HepG2 (cell line): ENCODE measurements around the gene RLF. TPM values are rescaled to one million over a fixed set of nuclear protein-coding genes. Genes with fewer than 3 reads are reported as not detected.

Source experiments
- ATAC-seq: fragments of 200-7000 bp; cut with Tn5 transposase; 3 replicates; pipeline ENCODE4 v1.9.1; 2020; ENCODE audit warnings: mild to moderate bottlenecking, moderate library complexity
- BruUV-seq: library from RNA; stranded (reverse); fragments of 400-500 nt; replicated peaks from 2 replicates; lab custom pipeline; 2021; lab: Mats Ljungman, UMichigan
- CTCF ChIA-PET: fragments of 300-600 bp; formaldehyde crosslinking; extraction: SDS; loops from one replicate; lab custom pipeline; 2021; ENCODE audit warnings: low total read pairs, inconsistent platforms, low intra/inter-chr PET ratio; lab: Yijun Ruan, JAX
- POLR2A ChIA-PET: fragments of 350-600 bp; sonication (Branson Sonifier 250); formaldehyde crosslinking; loops from one replicate; lab custom pipeline; 2020; ENCODE audit warnings: antibody characterized with exemption, inconsistent platforms; lab: Yijun Ruan, JAX
- DNase-seq: peaks from one replicate; pipeline ENCODE4 v3.0.0-alpha.2; 2015; ENCODE audit warnings: low spot score
- FAIRE-seq: peaks from 3 replicates; lab custom pipeline; 2011; peaks lifted over from hg19 to GRCh38; lab: Jason Lieb, UNC
- H2AFZ ChIP-seq: one replicate; pipeline ENCODE4 v1.6.1; 2011; ENCODE audit warnings: low read length, inconsistent platforms
- H3K27ac ChIP-seq: fragments of 300-600 bp; 3 replicates; pipeline ENCODE4 v1.8.0; 2011; ENCODE audit warnings: mixed run types, mild to moderate bottlenecking, mixed read lengths, low read length, inconsistent platforms; ENCODE audit not compliant: insufficient read depth; ENCODE audit errors: extremely low read length
- H3K27me3 ChIP-seq, 2 experiments: fragments of 200-600 bp in 1 of 2; 2 replicates in 1 of 2; 3 replicates in 1 of 2; pipeline versions ENCODE4 v1.6.0 to v1.8.0; 2011; ENCODE audit warnings: low read length in 2 of 2, mild to moderate bottlenecking in 2 of 2, moderate library complexity in 2 of 2, inconsistent platforms in 1 of 2; ENCODE audit not compliant: insufficient read depth in 2 of 2, control insufficient read depth in 1 of 2
- H3K36me3 ChIP-seq, 2 experiments: fragments of 200-600 bp in 1 of 2; replicated peaks in 1 of 2; 2 replicates in 1 of 2; 3 replicates in 1 of 2; pipeline versions ENCODE4 v1.5.1 to v1.8.0; 2011; ENCODE audit warnings: low read length in 2 of 2, inconsistent platforms in 1 of 2; ENCODE audit not compliant: insufficient read depth in 2 of 2, control insufficient read depth in 1 of 2
- H3K4me1 ChIP-seq: 2 replicates; pipeline ENCODE4 v1.5.1; 2012; ENCODE audit warnings: low read length, inconsistent platforms; ENCODE audit not compliant: insufficient read depth
- H3K4me2 ChIP-seq: 2 replicates; pipeline ENCODE4 v1.6.0; 2011; ENCODE audit warnings: low read depth, low read length, inconsistent platforms
- H3K4me3 ChIP-seq, 3 experiments: fragments of 200-600 bp in 1 of 3; sonication (generic), shearing (Covaris generic) in 1 of 3; replicated peaks in 1 of 3; 2 replicates each; pipeline ENCODE4 v1.5.1; 2011 to 2016; ENCODE audit warnings: low read length in 3 of 3, inconsistent platforms in 2 of 3, low read depth in 2 of 3, mild to moderate bottlenecking in 2 of 3, control low read depth in 1 of 3, mixed read lengths in 1 of 3; ENCODE audit not compliant: insufficient read depth in 1 of 3
- H3K79me2 ChIP-seq: one replicate; pipeline ENCODE4 v1.6.1; 2011; ENCODE audit warnings: low read length, inconsistent platforms; ENCODE audit not compliant: insufficient read depth
- H3K9ac ChIP-seq: 2 replicates; pipeline ENCODE4 v1.6.0; 2011; ENCODE audit warnings: mild to moderate bottlenecking, low read depth, low read length, inconsistent platforms; ENCODE audit not compliant: insufficient read depth
- H3K9me3 ChIP-seq: 2 replicates; pipeline ENCODE4 v1.5.1; 2012; ENCODE audit warnings: mild to moderate bottlenecking, low read length
- H4K20me1 ChIP-seq: 2 replicates; pipeline ENCODE4 v1.6.0; 2011; ENCODE audit warnings: inconsistent platforms, mild to moderate bottlenecking, low read length, moderate library complexity; ENCODE audit not compliant: insufficient read depth
- EZH2 ChIP-seq: conservative IDR thresholded peaks from 2 replicates; pipeline ENCODE4 v1.6.1; 2012; ENCODE audit warnings: mild to moderate bottlenecking, low read depth, low read length, moderate library complexity
- FIP1L1 ChIP-seq: fragments of 200-400 bp; formaldehyde crosslinking; IDR thresholded peaks from 2 replicates; pipeline ENCODE4 v1.6.1; 2018; ENCODE audit warnings: low read depth, mild to moderate bottlenecking, low read length, moderate library complexity, borderline replicate concordance; ENCODE audit not compliant: insufficient read depth
- GTF3A ChIP-seq: sonication (generic); formaldehyde crosslinking; conservative IDR thresholded peaks from 2 replicates; pipeline ENCODE4 v1.4.0; 2020; ENCODE audit warnings: mild to moderate bottlenecking, missing genetic modification reagents
- NAIF1 ChIP-seq: sonication (generic); formaldehyde crosslinking; IDR thresholded peaks from 2 replicates; pipeline ENCODE4 v1.5.0; 2020; ENCODE audit warnings: mild to moderate bottlenecking, missing genetic modification reagents, borderline replicate concordance
- NFAT5 ChIP-seq: sonication (generic); formaldehyde crosslinking; IDR thresholded peaks from 2 replicates; pipeline ENCODE4 v1.4.0; 2020; ENCODE audit warnings: missing genetic modification reagents
- PHF21A ChIP-seq: sonication (generic); formaldehyde crosslinking; IDR thresholded peaks from 2 replicates; pipeline ENCODE4 v1.5.0; 2020; ENCODE audit warnings: mild to moderate bottlenecking, missing genetic modification reagents
- RBFOX2 ChIP-seq: fragments of 200-400 bp; formaldehyde crosslinking; IDR thresholded peaks from 2 replicates; pipeline ENCODE4 v1.6.1; 2017; ENCODE audit warnings: low read depth, mild to moderate bottlenecking, low read length
- TCF7L2 ChIP-seq: IDR thresholded peaks from 2 replicates; pipeline ENCODE4 v1.6.1; 2011; ENCODE audit warnings: mild to moderate bottlenecking, low read depth, low read length, moderate library complexity
- TEAD2 ChIP-seq: sonication (generic); formaldehyde crosslinking; IDR thresholded peaks from 2 replicates; pipeline ENCODE4 v1.9.0; 2021; ENCODE audit warnings: missing genetic modification reagents
- ZNF558 ChIP-seq: sonication (generic); formaldehyde crosslinking; IDR thresholded peaks from 2 replicates; pipeline ENCODE4 v1.9.0; 2022; ENCODE audit warnings: mild to moderate bottlenecking, missing genetic modification reagents, borderline replicate concordance
- ZNF687 ChIP-seq: sonication (generic); formaldehyde crosslinking; IDR thresholded peaks from 2 replicates; pipeline ENCODE4 v1.5.1; 2020; ENCODE audit warnings: mild to moderate bottlenecking, missing genetic modification reagents, moderate library complexity
- WGBS: methylation state at CpG from one replicate; pipeline ENCODE4 v1.1.6; 2017; ENCODE audit warnings: low lambda C conversion rate; 5-methylcytosine and 5-hydroxymethylcytosine counted together
- in situ Hi-C: cut with HindIII; loops from 2 replicates; pipeline ENCODE4 v1.10.0; 2017; ENCODE audit warnings: low pct_unique_long_range_greater_than_20kb; ENCODE audit not compliant: extremely low pct_ligation_motif_present
- intact Hi-C: fragments of 100-400 bp; cut with micrococcal nuclease; formaldehyde crosslinking; loops from one replicate; pipeline ENCODE4 v1.10.0; 2022; ENCODE audit not compliant: unreplicated experiment
- polyA plus RNA-seq, 8 experiments: library from polyadenylated mRNA; depleted of rRNA in 3 of 8; stranded (reverse) in 7 of 8; unstranded in 1 of 8; fragments of >200 nt; fragmentation: Illumina TruSeq in 4 of 8; extraction: Trizol in 4 of 8; gene quantifications; 2 replicates each; pipeline versions ENCODE4 v1.2.1 to v1.2.3, GENCODE V29; 2011 to 2016; ENCODE audit warnings: low read depth in 4 of 8, missing spikeins in 1 of 8, mixed read lengths in 1 of 8; ENCODE audit not compliant: insufficient read depth in 1 of 8
- total RNA-seq, 5 experiments: library from RNA; depleted of rRNA; stranded (reverse); fragments of >200 nt; fragmentation: Illumina TruSeq; extraction: Trizol; gene quantifications; 2 replicates each; pipeline ENCODE4 v1.2.3, GENCODE V29; 2016; ENCODE audit warnings: low read depth in 1 of 5
- TF ChIP-seq, protein P1 (sequence below): sonication (generic); formaldehyde crosslinking; IDR thresholded peaks from 2 replicates; pipeline ENCODE4 v1.5.0; 2020; ENCODE audit warnings: missing genetic modification reagents

The RLF gene
- total and polyA plus RNA-seq, 2 of the 13 experiments (the other 11 are each of a cell fraction or from before 2014, with no cell fraction given): 9.0 to 15.7 TPM

GRCh38 chr1:40257688-40258444, 96.7 kb downstream of the RLF start, which contains the start of gene ZMPSTE24:
ZMPSTE24 (plus strand) TSS chr1:40258236; CDS start chr1:40258272, 36 bp downstream.
- peaks cover 17% of the 10 kb centered on the region for H3K4me1 ChIP-seq
- ChIA-PET POLR2A (interaction anchor here (0.7 to 1.6 kb wide), 8 partner anchors 9 to 218 kb away, joined by 3 to 13 read pairs (median 5); partner anchors contain the start of genes CAP1, COL9A2, SMAP2 and TMCO2), CTCF (no interaction called here)
- ATAC-seq (peak; percentile 98), DNase-seq (peak; percentile 95), FAIRE-seq (peak; percentile 83)
- H3K4me3 ChIP-seq: peak within 1 kb of the TSS; percentile 92 to 99 (median 97)
- peaks cover 3 to 21% of the 10 kb centered on the region in 2 experiments; a peak in 4 of 5 replicates for H3K36me3 ChIP-seq
- H3K27me3 ChIP-seq: no peaks in the 10 kb centered on the region; a peak in 1 of 5 replicates
- peak within 1 kb of the TSS; percentile 79 for H3K4me2 ChIP-seq
- 0% methylated on average over 28 of the region's 48 CpGs for WGBS
- BruUV-seq: no TSS peak
- H4K20me1 ChIP-seq: no peaks in the 10 kb centered on the region
- H3K27ac ChIP-seq: peak within 1 kb of the TSS; percentile 98
- in situ Hi-C loops: no loop called here
- H2AFZ ChIP-seq: peak within 1 kb of the TSS; percentile 97
- peaks cover 41% of the 10 kb centered on the region for H3K79me2 ChIP-seq
- intact Hi-C loops: loop anchor here (5.0 to 10.0 kb wide), 2 partner anchors 57 to 96 kb away; partner anchors contain the start of genes COL9A2 and RLF
- H3K9ac ChIP-seq: peak within 1 kb of the TSS; percentile 99
- no peaks in the 10 kb centered on the region for H3K9me3 ChIP-seq
- TF ChIP-seq PHF21A (CRISPR knock-in tag) (peak; percentile 87), ZNF687 (CRISPR knock-in tag) (peak; percentile 93), NFAT5 (CRISPR knock-in tag) (no peak), RBFOX2 (peak; percentile 80), TCF7L2 (no peak), GTF3A (CRISPR knock-in tag) (no peak; the same call in 1 of the 2 replicates), ZNF558 (CRISPR knock-in tag) (peak; percentile 54; the same call in 1 of the 2 replicates), TEAD2 (CRISPR knock-in tag) (no peak), NAIF1 (CRISPR knock-in tag) (peak; percentile 90; the same call in 1 of the 2 replicates), FIP1L1 (peak; percentile 84; the same call in 1 of the 2 replicates), EZH2 (no peak)
- TF ChIP-seq, protein P1, sequence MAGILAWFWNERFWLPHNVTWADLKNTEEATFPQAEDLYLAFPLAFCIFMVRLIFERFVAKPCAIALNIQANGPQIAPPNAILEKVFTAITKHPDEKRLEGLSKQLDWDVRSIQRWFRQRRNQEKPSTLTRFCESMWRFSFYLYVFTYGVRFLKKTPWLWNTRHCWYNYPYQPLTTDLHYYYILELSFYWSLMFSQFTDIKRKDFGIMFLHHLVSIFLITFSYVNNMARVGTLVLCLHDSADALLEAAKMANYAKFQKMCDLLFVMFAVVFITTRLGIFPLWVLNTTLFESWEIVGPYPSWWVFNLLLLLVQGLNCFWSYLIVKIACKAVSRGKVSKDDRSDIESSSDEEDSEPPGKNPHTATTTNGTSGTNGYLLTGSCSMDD (CRISPR knock-in tag): no peak
